T-cell (primary cell): ENCODE data around the gene SPRR3. TPM values are rescaled to one million over a fixed set of nuclear protein-coding genes. Genes with fewer than 3 reads are reported as not detected.
"Not testable (repeated sequence)": the region's sequence is repeated elsewhere in the genome, so short reads cannot be mapped to it uniquely, and the experiment has no call there.

Experiments
- ATAC-seq, 4 experiments: fragments of 200-7000 bp in 3 of 4; fragments of 150-1000 bp in 1 of 4; cut with Tn5 transposase; replicated peaks in 1 of 4; 1 replicate in 3 of 4; 2 replicates in 1 of 4; pipeline ENCODE4 v1.10.0; 2021; ENCODE audit warnings: moderate library complexity in 3 of 4, mild to moderate bottlenecking in 2 of 4, moderate number of reproducible peaks in 1 of 4
- CTCF ChIA-PET, 2 donors: fragments of 300-600 bp; sonication (Branson Sonifier 250); formaldehyde crosslinking; loops; one replicate each; lab custom pipeline; 2022; ENCODE audit warnings: antibody characterized with exemption in 2 of 2; lab: Charles Lee
- POLR2A ChIA-PET, 2 donors: fragments of 300-600 bp; sonication (Branson Sonifier 250); formaldehyde crosslinking; loops; one replicate each; lab custom pipeline; 2022; ENCODE audit warnings: antibody characterized with exemption in 2 of 2; lab: Charles Lee
- DNase-seq, 35 experiments: peaks; one replicate each; pipeline versions ENCODE4 v3.0.0 to v3.0.0-alpha.2; 2013 to 2023
- H3K27ac ChIP-seq: one replicate; pipeline ENCODE4 v1.5.1; 2013; ENCODE audit warnings: low read length
- H3K27me3 ChIP-seq, 2 experiments: replicated peaks in 1 of 2; 1 replicate in 1 of 2; 2 replicates in 1 of 2; pipeline versions ENCODE4 v1.6.1 to v1.7.0; 2013; ENCODE audit warnings: low read length in 1 of 2, mixed read lengths in 1 of 2; ENCODE audit not compliant: control insufficient read depth in 2 of 2, insufficient read depth in 2 of 2; ENCODE audit errors: extremely low read depth in 1 of 2
- H3K36me3 ChIP-seq, 2 donors: 1 replicate in 1 of 2; 2 replicates in 1 of 2; pipeline versions ENCODE4 v1.6.1 to v1.7.0; 2013; ENCODE audit warnings: low read length in 1 of 2; ENCODE audit not compliant: control insufficient read depth in 2 of 2, insufficient read depth in 1 of 2; ENCODE audit errors: extremely low read depth in 1 of 2
- H3K4me1 ChIP-seq, 2 experiments: 1 replicate in 1 of 2; 2 replicates in 1 of 2; pipeline versions ENCODE4 v1.6.1 to v1.7.0; 2013; ENCODE audit warnings: low read length in 2 of 2, mixed read lengths in 1 of 2; ENCODE audit not compliant: insufficient read depth in 2 of 2, control insufficient read depth in 1 of 2; ENCODE audit errors: extremely low read depth in 1 of 2
- H3K4me3 ChIP-seq, 2 donors: 1 replicate in 1 of 2; 2 replicates in 1 of 2; pipeline versions ENCODE4 v1.5.1 to v1.7.0; 2013; ENCODE audit warnings: mild to moderate bottlenecking in 2 of 2, low read length in 1 of 2, moderate library complexity in 1 of 2; ENCODE audit not compliant: control insufficient read depth in 1 of 2; ENCODE audit errors: extremely low read depth in 1 of 2
- H3K9me3 ChIP-seq: 2 replicates; pipeline ENCODE4 v1.7.0; 2013
- H3K27ac Mint-ChIP-seq, 2 donors: one replicate each; pipeline ENCODE4 v1.8.0; 2020 to 2021; ENCODE audit warnings: mild to moderate bottlenecking in 2 of 2, mixed read lengths in 2 of 2
- H3K27me3 Mint-ChIP-seq, 2 donors: one replicate each; pipeline ENCODE4 v1.8.0; 2021 to 2022; ENCODE audit warnings: mixed read lengths in 2 of 2
- H3K36me3 Mint-ChIP-seq: one replicate; pipeline ENCODE4 v1.8.0; 2021; ENCODE audit warnings: mixed read lengths
- H3K4me1 Mint-ChIP-seq, 3 donors: one replicate each; pipeline ENCODE4 v1.8.0; 2020 to 2022; ENCODE audit warnings: mixed read lengths in 3 of 3, mild to moderate bottlenecking in 1 of 3
- H3K4me3 Mint-ChIP-seq, 3 donors: one replicate each; pipeline ENCODE4 v1.8.0; 2020 to 2022; ENCODE audit warnings: mild to moderate bottlenecking in 3 of 3, mixed read lengths in 3 of 3, moderate library complexity in 3 of 3
- H3K9me3 Mint-ChIP-seq, 3 donors: one replicate each; pipeline ENCODE4 v1.8.0; 2020 to 2022; ENCODE audit warnings: mixed read lengths in 3 of 3
- WGBS: methylation state at CpG from one replicate; pipeline ENCODE4 v1.1.5; 2013; ENCODE audit warnings: missing lambda C conversion rate; ENCODE audit not compliant: insufficient coverage; 5-methylcytosine and 5-hydroxymethylcytosine counted together
- total RNA-seq, 35 experiments: library from RNA in 6 of 35; stranded (reverse) in 6 of 35; fragments of 120-200 nt in 1 of 35; gene quantifications; one replicate each; pipeline versions ENCODE4 v1.2.1 to v1.2.4 and lab custom pipeline; 2013 to 2026

SPRR3 gene
- total RNA-seq, 5 donors from 2014 or later (not counting 1 experiment from before 2014, with no cell fraction given): not detected

- H3K27me3 ChIP-seq: peaks cover 2 to 10% of the 10 kb centered on the region in 2 experiments
- peaks cover 21 to 28% of the 10 kb centered on the region in 2 donors for H3K27me3 Mint-ChIP-seq
- DNase-seq (no peak), ATAC-seq (no peak)
- H3K4me3 Mint-ChIP-seq: no peak overlapping the region
- POLR2A ChIA-PET: no interaction called here
- H3K4me1 ChIP-seq: no peaks in the 10 kb centered on the region
- peaks cover 0 to 4% (median 0%) of the 10 kb centered on the region in 3 donors for H3K9me3 Mint-ChIP-seq
- H3K27ac ChIP-seq: no peak overlapping the region
- no peaks in the 10 kb centered on the region for H3K9me3 ChIP-seq
- no peak overlapping the region for H3K4me3 ChIP-seq
- H3K27ac Mint-ChIP-seq: peak overlapping the region in 1 of 2 donors; percentile 16
- H3K4me1 Mint-ChIP-seq: no peaks in the 10 kb centered on the region
- H3K36me3 ChIP-seq: no peaks in the 10 kb centered on the region
- WGBS: no CpG with 5 or more reads among the region's 1 CpG
- CTCF ChIA-PET: interaction anchor here in 1 of 2 donors (0.7 kb wide), 1 partner anchor 8 kb away, joined by 14 read pairs; no protein-coding TSS in a partner anchor
- no peaks in the 10 kb centered on the region for H3K36me3 Mint-ChIP-seq
Observed at GRCh38 chr1:153000294-153000693, 1.3 kb upstream of the SPRR3 start.

- peaks cover 5 to 13% of the 10 kb centered on the region in 2 donors for H3K27me3 Mint-ChIP-seq
- H3K27ac Mint-ChIP-seq, H3K27me3 ChIP-seq, H3K27ac ChIP-seq, H3K4me3 Mint-ChIP-seq, H3K36me3 Mint-ChIP-seq, DNase-seq, POLR2A ChIA-PET, H3K9me3 Mint-ChIP-seq, ATAC-seq, H3K36me3 ChIP-seq, CTCF ChIA-PET, H3K4me3 ChIP-seq, H3K4me1 Mint-ChIP-seq, H3K4me1 ChIP-seq, H3K9me3 ChIP-seq: not testable (repeated sequence)
- WGBS: 76% methylated on average over 5 of the region's 8 CpGs
Observed at GRCh38 chr1:153011235-153011758, 9.7 kb downstream of the SPRR3 start.

- WGBS: no CpG with 5 or more reads among the region's 2 CpGs
- DNase-seq, H3K9me3 Mint-ChIP-seq, H3K27ac Mint-ChIP-seq, ATAC-seq, H3K4me3 ChIP-seq, H3K27ac ChIP-seq, CTCF ChIA-PET, H3K4me1 Mint-ChIP-seq, H3K36me3 ChIP-seq, H3K36me3 Mint-ChIP-seq, POLR2A ChIA-PET, H3K9me3 ChIP-seq, H3K4me1 ChIP-seq, H3K4me3 Mint-ChIP-seq: not testable (repeated sequence)
- H3K27me3 ChIP-seq: peaks cover 2 to 12% of the 10 kb centered on the region in 2 experiments
- H3K27me3 Mint-ChIP-seq: peaks cover 35 to 41% of the 10 kb centered on the region in 2 donors
Observed at GRCh38 chr1:153021829-153022228, 20.3 kb downstream of the SPRR3 start.

GRCh38 chr1:153022340-153022739 lies 20.8 kb downstream of the SPRR3 start:
- CTCF ChIA-PET, ATAC-seq: not testable (repeated sequence)
- peaks cover 35 to 40% of the 10 kb centered on the region in 2 donors for H3K27me3 Mint-ChIP-seq

GRCh38 chr1:153023109-153023508 lies 21.6 kb downstream of the SPRR3 start:
- Mint-ChIP-seq H3K27ac (no peak overlapping the region), H3K36me3 (no peaks in the 10 kb centered on the region), H3K4me3 (no peak overlapping the region), H3K9me3 (no peaks in the 10 kb centered on the region), H3K4me1 (no peaks in the 10 kb centered on the region), H3K27me3 (peaks cover 38 to 43% of the 10 kb centered on the region in 2 donors)
- WGBS: 86% methylated on average over 7 of the region's 7 CpGs
- ChIA-PET CTCF (no interaction called here), POLR2A (no interaction called here)
- ATAC-seq (no peak), DNase-seq (no peak)
- Histone ChIP-seq H3K9me3 (no peaks in the 10 kb centered on the region), H3K27me3 (peaks cover 2 to 9% of the 10 kb centered on the region in 2 experiments), H3K4me1 (no peaks in the 10 kb centered on the region), H3K36me3 (no peaks in the 10 kb centered on the region), H3K27ac (no peak overlapping the region), H3K4me3 (no peak overlapping the region)

More at GRCh38 chr1:153022340-153022739, 20.8 kb downstream of the SPRR3 start:
- POLR2A ChIA-PET, H3K9me3 Mint-ChIP-seq, H3K27ac Mint-ChIP-seq, H3K4me3 Mint-ChIP-seq, H3K4me1 ChIP-seq, H3K9me3 ChIP-seq, H3K4me3 ChIP-seq, H3K36me3 Mint-ChIP-seq, DNase-seq, H3K36me3 ChIP-seq, H3K27ac ChIP-seq, H3K4me1 Mint-ChIP-seq: not testable (repeated sequence)
- no CpG with 5 or more reads among the region's 9 CpGs for WGBS
- H3K27me3 ChIP-seq: peaks cover 2 to 12% of the 10 kb centered on the region in 2 experiments

GRCh38 chr1:153024413-153024812 lies 22.9 kb downstream of the SPRR3 start:
- Mint-ChIP-seq H3K27me3 (peaks cover 38 to 39% of the 10 kb centered on the region in 2 donors), H3K4me1 (no peaks in the 10 kb centered on the region), H3K36me3 (no peaks in the 10 kb centered on the region), H3K9me3 (no peaks in the 10 kb centered on the region), H3K4me3 (no peak overlapping the region), H3K27ac (no peak overlapping the region)
- Histone ChIP-seq H3K27me3 (peaks cover 2% of the 10 kb centered on the region in 2 experiments), H3K36me3 (no peaks in the 10 kb centered on the region), H3K4me1 (no peaks in the 10 kb centered on the region), H3K4me3 (no peak overlapping the region), H3K27ac (no peak overlapping the region), H3K9me3 (no peaks in the 10 kb centered on the region)
- ATAC-seq: no peak
- ChIA-PET CTCF (no interaction called here), POLR2A (no interaction called here)
- WGBS: no CpG with 5 or more reads among the region's 1 CpG
- no peak for DNase-seq
